ENCODE data around the gene ZNF646. TPM values are rescaled to one million over a fixed set of nuclear protein-coding genes. Genes with fewer than 3 reads are reported as not detected.

ZNF646 gene
- total and polyA plus RNA-seq, 2 of the 13 experiments (the other 11 are each of a cell fraction or from before 2014, with no cell fraction given), result 3.4 to 10.9 TPM

DNA sequence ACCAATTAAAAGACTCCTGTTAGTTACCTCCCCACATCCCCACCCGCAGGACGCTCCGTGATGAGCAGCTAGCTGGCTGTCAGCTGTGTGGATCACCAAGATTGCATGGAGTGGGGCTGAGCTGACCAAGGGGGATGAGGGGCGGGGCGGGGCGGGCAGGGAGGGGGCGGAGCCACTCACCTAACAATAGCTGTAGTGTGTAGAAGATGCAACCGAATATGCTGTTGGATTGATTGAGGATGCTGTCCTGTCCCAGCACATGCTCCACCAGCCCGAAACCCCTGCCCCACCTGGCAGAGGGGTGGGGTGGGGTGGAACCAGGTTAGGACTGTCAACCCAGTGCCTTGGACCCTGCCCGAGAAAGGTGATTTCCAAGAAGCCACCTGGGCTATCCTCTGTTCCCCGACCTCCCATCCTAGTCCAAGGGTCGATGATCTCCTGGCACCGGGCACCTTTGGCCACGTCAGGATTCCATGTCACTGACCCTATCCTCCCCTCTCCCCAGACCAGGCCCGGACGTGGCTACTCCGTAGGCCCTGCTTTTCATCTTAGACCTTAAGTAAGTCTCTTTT is 19.0 kb downstream of the ZNF646 start (continued):
- TF ChIP-seq, protein P1, sequence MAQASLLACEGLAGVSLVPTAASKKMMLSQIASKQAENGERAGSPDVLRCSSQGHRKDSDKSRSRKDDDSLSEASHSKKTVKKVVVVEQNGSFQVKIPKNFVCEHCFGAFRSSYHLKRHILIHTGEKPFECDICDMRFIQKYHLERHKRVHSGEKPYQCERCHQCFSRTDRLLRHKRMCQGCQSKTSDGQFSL (CRISPR knock-in tag; IDR thresholded peaks at IDR 0.05), result no peak
- TF ChIP-seq, protein P2, sequence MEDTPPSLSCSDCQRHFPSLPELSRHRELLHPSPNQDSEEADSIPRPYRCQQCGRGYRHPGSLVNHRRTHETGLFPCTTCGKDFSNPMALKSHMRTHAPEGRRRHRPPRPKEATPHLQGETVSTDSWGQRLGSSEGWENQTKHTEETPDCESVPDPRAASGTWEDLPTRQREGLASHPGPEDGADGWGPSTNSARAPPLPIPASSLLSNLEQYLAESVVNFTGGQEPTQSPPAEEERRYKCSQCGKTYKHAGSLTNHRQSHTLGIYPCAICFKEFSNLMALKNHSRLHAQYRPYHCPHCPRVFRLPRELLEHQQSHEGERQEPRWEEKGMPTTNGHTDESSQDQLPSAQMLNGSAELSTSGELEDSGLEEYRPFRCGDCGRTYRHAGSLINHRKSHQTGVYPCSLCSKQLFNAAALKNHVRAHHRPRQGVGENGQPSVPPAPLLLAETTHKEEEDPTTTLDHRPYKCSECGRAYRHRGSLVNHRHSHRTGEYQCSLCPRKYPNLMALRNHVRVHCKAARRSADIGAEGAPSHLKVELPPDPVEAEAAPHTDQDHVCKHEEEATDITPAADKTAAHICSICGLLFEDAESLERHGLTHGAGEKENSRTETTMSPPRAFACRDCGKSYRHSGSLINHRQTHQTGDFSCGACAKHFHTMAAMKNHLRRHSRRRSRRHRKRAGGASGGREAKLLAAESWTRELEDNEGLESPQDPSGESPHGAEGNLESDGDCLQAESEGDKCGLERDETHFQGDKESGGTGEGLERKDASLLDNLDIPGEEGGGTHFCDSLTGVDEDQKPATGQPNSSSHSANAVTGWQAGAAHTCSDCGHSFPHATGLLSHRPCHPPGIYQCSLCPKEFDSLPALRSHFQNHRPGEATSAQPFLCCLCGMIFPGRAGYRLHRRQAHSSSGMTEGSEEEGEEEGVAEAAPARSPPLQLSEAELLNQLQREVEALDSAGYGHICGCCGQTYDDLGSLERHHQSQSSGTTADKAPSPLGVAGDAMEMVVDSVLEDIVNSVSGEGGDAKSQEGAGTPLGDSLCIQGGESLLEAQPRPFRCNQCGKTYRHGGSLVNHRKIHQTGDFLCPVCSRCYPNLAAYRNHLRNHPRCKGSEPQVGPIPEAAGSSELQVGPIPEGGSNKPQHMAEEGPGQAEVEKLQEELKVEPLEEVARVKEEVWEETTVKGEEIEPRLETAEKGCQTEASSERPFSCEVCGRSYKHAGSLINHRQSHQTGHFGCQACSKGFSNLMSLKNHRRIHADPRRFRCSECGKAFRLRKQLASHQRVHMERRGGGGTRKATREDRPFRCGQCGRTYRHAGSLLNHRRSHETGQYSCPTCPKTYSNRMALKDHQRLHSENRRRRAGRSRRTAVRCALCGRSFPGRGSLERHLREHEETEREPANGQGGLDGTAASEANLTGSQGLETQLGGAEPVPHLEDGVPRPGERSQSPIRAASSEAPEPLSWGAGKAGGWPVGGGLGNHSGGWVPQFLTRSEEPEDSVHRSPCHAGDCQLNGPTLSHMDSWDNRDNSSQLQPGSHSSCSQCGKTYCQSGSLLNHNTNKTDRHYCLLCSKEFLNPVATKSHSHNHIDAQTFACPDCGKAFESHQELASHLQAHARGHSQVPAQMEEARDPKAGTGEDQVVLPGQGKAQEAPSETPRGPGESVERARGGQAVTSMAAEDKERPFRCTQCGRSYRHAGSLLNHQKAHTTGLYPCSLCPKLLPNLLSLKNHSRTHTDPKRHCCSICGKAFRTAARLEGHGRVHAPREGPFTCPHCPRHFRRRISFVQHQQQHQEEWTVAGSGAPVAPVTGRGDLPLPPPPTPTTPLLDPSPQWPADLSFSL (CRISPR knock-in tag; IDR thresholded peaks at IDR 0.05), result no peak
- TF ChIP-seq ZNF782 (CRISPR knock-in tag; IDR thresholded peaks at IDR 0.05; ENCODE audit: borderline replicate concordance) (no peak), SMAD1 (CRISPR knock-in tag; IDR thresholded peaks at IDR 0.05; ENCODE audit: borderline replicate concordance, low read depth) (no peak), TCF7 (IDR thresholded peaks at IDR 0.05; ENCODE audit: low read depth) (no peak), ZNF335 (CRISPR knock-in tag; IDR thresholded peaks at IDR 0.05) (no peak; the same call in 1 of the 2 replicates), NCOA2 (CRISPR knock-in tag; IDR thresholded peaks at IDR 0.05) (0 out of 2 replicates have a peak, but pooled peaks have one; percentile 38), ZNF460 (CRISPR knock-in tag; IDR thresholded peaks at IDR 0.05; ENCODE audit: borderline replicate concordance) (no peak), XBP1 (CRISPR knock-in tag; IDR thresholded peaks at IDR 0.05) (no peak), NFKBIZ (CRISPR knock-in tag; IDR thresholded peaks at IDR 0.05) (no peak), NFE2 (CRISPR knock-in tag; IDR thresholded peaks at IDR 0.05) (0 out of 2 replicates have a peak, but pooled peaks have one; percentile 23), JUND (CRISPR knock-in tag; IDR thresholded peaks at IDR 0.05) (no peak)
- TF ChIP-seq, protein P3, sequence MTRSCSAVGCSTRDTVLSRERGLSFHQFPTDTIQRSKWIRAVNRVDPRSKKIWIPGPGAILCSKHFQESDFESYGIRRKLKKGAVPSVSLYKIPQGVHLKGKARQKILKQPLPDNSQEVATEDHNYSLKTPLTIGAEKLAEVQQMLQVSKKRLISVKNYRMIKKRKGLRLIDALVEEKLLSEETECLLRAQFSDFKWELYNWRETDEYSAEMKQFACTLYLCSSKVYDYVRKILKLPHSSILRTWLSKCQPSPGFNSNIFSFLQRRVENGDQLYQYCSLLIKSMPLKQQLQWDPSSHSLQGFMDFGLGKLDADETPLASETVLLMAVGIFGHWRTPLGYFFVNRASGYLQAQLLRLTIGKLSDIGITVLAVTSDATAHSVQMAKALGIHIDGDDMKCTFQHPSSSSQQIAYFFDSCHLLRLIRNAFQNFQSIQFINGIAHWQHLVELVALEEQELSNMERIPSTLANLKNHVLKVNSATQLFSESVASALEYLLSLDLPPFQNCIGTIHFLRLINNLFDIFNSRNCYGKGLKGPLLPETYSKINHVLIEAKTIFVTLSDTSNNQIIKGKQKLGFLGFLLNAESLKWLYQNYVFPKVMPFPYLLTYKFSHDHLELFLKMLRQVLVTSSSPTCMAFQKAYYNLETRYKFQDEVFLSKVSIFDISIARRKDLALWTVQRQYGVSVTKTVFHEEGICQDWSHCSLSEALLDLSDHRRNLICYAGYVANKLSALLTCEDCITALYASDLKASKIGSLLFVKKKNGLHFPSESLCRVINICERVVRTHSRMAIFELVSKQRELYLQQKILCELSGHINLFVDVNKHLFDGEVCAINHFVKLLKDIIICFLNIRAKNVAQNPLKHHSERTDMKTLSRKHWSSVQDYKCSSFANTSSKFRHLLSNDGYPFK (CRISPR knock-in tag; IDR thresholded peaks at IDR 0.05; ENCODE audit: borderline replicate concordance), result no peak
- TF ChIP-seq, protein P4, sequence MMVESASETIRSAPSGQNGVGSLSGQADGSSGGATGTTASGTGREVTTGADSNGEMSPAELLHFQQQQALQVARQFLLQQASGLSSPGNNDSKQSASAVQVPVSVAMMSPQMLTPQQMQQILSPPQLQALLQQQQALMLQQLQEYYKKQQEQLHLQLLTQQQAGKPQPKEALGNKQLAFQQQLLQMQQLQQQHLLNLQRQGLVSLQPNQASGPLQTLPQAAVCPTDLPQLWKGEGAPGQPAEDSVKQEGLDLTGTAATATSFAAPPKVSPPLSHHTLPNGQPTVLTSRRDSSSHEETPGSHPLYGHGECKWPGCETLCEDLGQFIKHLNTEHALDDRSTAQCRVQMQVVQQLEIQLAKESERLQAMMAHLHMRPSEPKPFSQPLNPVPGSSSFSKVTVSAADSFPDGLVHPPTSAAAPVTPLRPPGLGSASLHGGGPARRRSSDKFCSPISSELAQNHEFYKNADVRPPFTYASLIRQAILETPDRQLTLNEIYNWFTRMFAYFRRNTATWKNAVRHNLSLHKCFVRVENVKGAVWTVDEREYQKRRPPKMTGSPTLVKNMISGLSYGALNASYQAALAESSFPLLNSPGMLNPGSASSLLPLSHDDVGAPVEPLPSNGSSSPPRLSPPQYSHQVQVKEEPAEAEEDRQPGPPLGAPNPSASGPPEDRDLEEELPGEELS (CRISPR knock-in tag; IDR thresholded peaks at IDR 0.05), result no peak
- TF ChIP-seq, protein P5, sequence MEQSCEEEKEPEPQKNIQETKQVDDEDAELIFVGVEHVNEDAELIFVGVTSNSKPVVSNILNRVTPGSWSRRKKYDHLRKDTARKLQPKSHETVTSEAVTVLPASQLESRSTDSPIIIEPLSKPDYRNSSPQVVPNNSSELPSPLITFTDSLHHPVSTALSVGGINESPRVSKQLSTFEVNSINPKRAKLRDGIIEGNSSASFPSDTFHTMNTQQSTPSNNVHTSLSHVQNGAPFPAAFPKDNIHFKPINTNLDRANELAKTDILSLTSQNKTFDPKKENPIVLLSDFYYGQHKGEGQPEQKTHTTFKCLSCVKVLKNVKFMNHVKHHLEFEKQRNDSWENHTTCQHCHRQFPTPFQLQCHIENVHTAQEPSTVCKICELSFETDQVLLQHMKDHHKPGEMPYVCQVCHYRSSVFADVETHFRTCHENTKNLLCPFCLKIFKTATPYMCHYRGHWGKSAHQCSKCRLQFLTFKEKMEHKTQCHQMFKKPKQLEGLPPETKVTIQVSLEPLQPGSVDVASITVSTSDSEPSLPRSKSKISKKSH (CRISPR knock-in tag; IDR thresholded peaks at IDR 0.05; ENCODE audit: borderline replicate concordance), result no peak; the same call in 1 of the 2 replicates
